Measurements from ENCODE around the gene ELMOD1. TPM values are rescaled to one million over a fixed set of nuclear protein-coding genes. Genes with fewer than 3 reads are reported as not detected.

The ELMOD1 gene
- total RNA-seq, 3 donors from 2014 or later (not counting 1 experiment from before 2014, with no cell fraction given): not detected

DNA sequence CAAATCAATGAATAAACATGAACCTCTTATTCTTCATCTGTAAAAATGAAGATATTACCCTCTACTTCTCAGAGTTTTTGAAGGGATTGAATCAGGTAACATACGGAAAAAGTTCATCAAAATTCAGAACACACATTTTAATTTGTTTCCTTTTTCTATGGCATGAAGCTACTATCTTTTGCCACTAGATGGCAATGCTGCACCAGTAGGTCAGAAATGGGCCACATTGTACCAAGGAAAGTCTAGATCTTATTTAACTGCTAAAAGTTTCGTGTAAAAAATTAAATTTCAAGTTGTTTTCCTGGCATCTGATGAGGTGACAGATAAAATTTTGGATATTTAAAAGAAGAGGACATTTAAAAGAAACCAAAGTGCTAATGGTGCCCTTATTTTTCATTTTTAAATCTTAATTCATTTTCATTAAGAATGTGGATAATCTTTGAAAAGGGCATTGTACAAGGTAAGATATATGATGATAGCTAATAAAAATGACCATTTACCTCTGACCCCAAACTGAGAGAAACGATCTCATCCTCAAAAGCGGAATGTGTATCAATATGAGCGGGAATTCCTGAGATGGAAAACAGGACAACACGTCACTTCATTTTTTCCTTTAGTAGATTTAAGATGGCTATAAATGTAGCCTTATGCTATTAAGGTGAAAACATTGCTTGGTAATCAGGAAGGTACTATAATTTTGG is 41.5 kb upstream of the ELMOD1 start:
- ATAC-seq: peak in 2 of 3 donors; percentile 60 to 68

GRCh38 chr11:107549954-107550285 is 41.0 kb upstream of the ELMOD1 start:
- DNase-seq: no peak
- H3K9me3 Mint-ChIP-seq: no peaks in the 10 kb centered on the region
- H3K4me3 Mint-ChIP-seq: no peak overlapping the region
- H3K9me3 ChIP-seq (ENCODE audit: control insufficient read depth, insufficient read depth, low read length): no peaks in the 10 kb centered on the region
- no peak overlapping the region for H3K27ac Mint-ChIP-seq
- whole genome bisulfite sequencing (ENCODE audit: insufficient coverage): 100% methylated on average over 2 of the region's 2 CpGs
- H3K4me1 ChIP-seq (ENCODE audit: control insufficient read depth, insufficient read depth, low read length): no peaks in the 10 kb centered on the region
- no peak overlapping the region for H3K4me3 ChIP-seq (ENCODE audit: low read length)
- H3K27me3 ChIP-seq (ENCODE audit: control insufficient read depth, insufficient read depth, low read length): no peaks in the 10 kb centered on the region
- TF ChIP-seq, protein P1, sequence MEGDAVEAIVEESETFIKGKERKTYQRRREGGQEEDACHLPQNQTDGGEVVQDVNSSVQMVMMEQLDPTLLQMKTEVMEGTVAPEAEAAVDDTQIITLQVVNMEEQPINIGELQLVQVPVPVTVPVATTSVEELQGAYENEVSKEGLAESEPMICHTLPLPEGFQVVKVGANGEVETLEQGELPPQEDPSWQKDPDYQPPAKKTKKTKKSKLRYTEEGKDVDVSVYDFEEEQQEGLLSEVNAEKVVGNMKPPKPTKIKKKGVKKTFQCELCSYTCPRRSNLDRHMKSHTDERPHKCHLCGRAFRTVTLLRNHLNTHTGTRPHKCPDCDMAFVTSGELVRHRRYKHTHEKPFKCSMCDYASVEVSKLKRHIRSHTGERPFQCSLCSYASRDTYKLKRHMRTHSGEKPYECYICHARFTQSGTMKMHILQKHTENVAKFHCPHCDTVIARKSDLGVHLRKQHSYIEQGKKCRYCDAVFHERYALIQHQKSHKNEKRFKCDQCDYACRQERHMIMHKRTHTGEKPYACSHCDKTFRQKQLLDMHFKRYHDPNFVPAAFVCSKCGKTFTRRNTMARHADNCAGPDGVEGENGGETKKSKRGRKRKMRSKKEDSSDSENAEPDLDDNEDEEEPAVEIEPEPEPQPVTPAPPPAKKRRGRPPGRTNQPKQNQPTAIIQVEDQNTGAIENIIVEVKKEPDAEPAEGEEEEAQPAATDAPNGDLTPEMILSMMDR (IDR thresholded peaks at IDR 0.05): no peak
- no peak overlapping the region for H3K27ac ChIP-seq (ENCODE audit: low read length)
- H3K4me1 Mint-ChIP-seq: no peaks in the 10 kb centered on the region
- peaks cover 44% of the 10 kb centered on the region for H3K36me3 ChIP-seq (ENCODE audit: control insufficient read depth, insufficient read depth, low read length)
- ATAC-seq: no peak
- H3K36me3 Mint-ChIP-seq: peaks cover 7% of the 10 kb centered on the region
- intact Hi-C loops (cut with micrococcal nuclease): loop anchor here (1.0 to 2.0 kb wide), 2 partner anchors 13 to 139 kb away; no protein-coding TSS in a partner anchor
- H3K27me3 Mint-ChIP-seq (ENCODE audit: low read depth in 2 of 2): no peaks in the 10 kb centered on the region

More for the DNA sequence above, 41.5 kb upstream of the ELMOD1 start:
- H3K36me3 ChIP-seq (ENCODE audit: control insufficient read depth, insufficient read depth, low read length): peaks cover 41% of the 10 kb centered on the region
- H3K4me1 Mint-ChIP-seq: no peaks in the 10 kb centered on the region
- TF ChIP-seq, protein P1 (IDR thresholded peaks at IDR 0.05): peak; percentile 92
- H3K9me3 ChIP-seq (ENCODE audit: control insufficient read depth, insufficient read depth, low read length): no peaks in the 10 kb centered on the region
- H3K36me3 Mint-ChIP-seq: peaks cover 7% of the 10 kb centered on the region
- H3K9me3 Mint-ChIP-seq: no peaks in the 10 kb centered on the region
- no peak overlapping the region for H3K4me3 ChIP-seq (ENCODE audit: low read length)
- 88% methylated on average over 6 of the region's 6 CpGs for WGBS (ENCODE audit: insufficient coverage)
- DNase-seq: peak in 1 of 2 donors; percentile 73
- intact Hi-C loops (cut with micrococcal nuclease): loop anchor here (1.0 to 2.0 kb wide), 2 partner anchors 13 to 140 kb away; no protein-coding TSS in a partner anchor
- H3K27ac ChIP-seq (ENCODE audit: low read length): no peak overlapping the region
- H3K4me3 Mint-ChIP-seq: no peak overlapping the region
- H3K27me3 ChIP-seq (ENCODE audit: control insufficient read depth, insufficient read depth, low read length): no peaks in the 10 kb centered on the region
- H3K27me3 Mint-ChIP-seq (ENCODE audit: low read depth in 2 of 2): no peaks in the 10 kb centered on the region
- H3K4me1 ChIP-seq (ENCODE audit: control insufficient read depth, insufficient read depth, low read length): no peaks in the 10 kb centered on the region
- H3K27ac Mint-ChIP-seq: no peak overlapping the region

DNA sequence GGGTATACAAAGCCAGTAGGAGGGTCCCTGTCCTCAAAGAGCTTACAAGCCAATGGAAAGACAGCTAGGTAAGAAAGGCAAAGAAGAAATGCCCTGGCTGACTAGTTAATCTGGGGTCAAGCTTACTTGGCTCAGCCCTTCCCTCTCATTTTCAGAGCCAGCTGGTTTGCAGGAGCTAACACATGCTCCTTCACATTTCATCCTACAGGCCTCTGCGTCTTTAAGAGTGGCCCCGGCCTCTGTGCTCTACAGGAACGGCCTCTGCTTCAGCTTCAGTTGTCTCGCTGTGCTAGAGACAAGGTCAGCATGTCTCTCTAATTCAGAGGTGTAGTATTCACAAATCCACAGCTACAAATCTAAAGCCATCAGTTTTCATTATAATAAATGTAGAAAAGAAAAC is 40.6 kb upstream of the ELMOD1 start:
- intact Hi-C loops (cut with micrococcal nuclease): no loop called here
- no peak for ATAC-seq

More for the DNA sequence above, 40.6 kb upstream of the ELMOD1 start:
- peaks cover 7% of the 10 kb centered on the region for H3K36me3 Mint-ChIP-seq
- TF ChIP-seq, protein P1 (IDR thresholded peaks at IDR 0.05): no peak
- Histone ChIP-seq H3K4me3 (ENCODE audit: low read length) (no peak overlapping the region), H3K27me3 (ENCODE audit: control insufficient read depth, insufficient read depth, low read length) (no peaks in the 10 kb centered on the region), H3K36me3 (ENCODE audit: control insufficient read depth, insufficient read depth, low read length) (peaks cover 44% of the 10 kb centered on the region), H3K4me1 (ENCODE audit: control insufficient read depth, insufficient read depth, low read length) (no peaks in the 10 kb centered on the region), H3K9me3 (ENCODE audit: control insufficient read depth, insufficient read depth, low read length) (no peaks in the 10 kb centered on the region), H3K27ac (ENCODE audit: low read length) (no peak overlapping the region)
- 93% methylated on average over 4 of the region's 4 CpGs for WGBS (ENCODE audit: insufficient coverage)
- no peak for DNase-seq
- no peaks in the 10 kb centered on the region for H3K27me3 Mint-ChIP-seq (ENCODE audit: low read depth in 2 of 2)
- H3K27ac Mint-ChIP-seq: no peak overlapping the region
- no peaks in the 10 kb centered on the region for H3K4me1 Mint-ChIP-seq
- H3K9me3 Mint-ChIP-seq: no peaks in the 10 kb centered on the region
- H3K4me3 Mint-ChIP-seq: no peak overlapping the region
